ENCODE data around the gene MRPL50. TPM values are rescaled to one million over a fixed set of nuclear protein-coding genes. Genes with fewer than 3 reads are reported as not detected.

MRPL50 gene
- total and polyA plus RNA-seq, 8 donors, result 3.7 to 8.4 (median 6.4) TPM

DNA sequence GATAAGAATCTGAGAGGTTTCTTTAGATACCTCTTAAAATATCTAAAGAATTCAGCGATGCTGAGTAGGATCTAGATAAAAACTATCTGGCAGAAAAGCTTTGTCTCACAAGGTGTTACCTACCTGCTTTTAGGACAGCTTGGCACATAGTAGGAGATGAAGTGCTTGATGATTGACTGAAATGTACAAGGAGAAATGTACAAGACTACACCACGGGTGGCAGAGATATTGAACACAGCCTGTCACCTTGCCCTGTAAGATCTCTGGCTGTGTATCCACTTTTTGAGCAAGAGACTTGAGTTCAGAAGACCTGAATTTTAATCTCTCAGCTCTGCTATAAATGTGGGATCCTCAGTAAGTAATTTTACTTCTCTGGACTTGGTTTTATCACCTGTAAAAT, 21.4 kb upstream of the MRPL50 start:
- FAIRE-seq, result no peak
- H3K4me1 ChIP-seq, result peaks cover 27 to 30% (median 27%) of the 10 kb centered on the region in 3 donors
- H3K27ac ChIP-seq, result no peak overlapping the region
- intact Hi-C loops (cut with DNase I), result no loop called here
- DNase-seq, result no peak
- no peaks in the 10 kb centered on the region for H3K36me3 ChIP-seq
- TF ChIP-seq CTCF (IDR thresholded peaks at IDR 0.05), result no peak
- WGBS, 2 donors, result 74 to 77% methylated on average over 2 of the region's 2 CpGs
- ATAC-seq, result no peak
- H3K4me3 ChIP-seq, result no peak overlapping the region
- no peaks in the 10 kb centered on the region for H3K9me3 ChIP-seq
- no peaks in the 10 kb centered on the region for H3K27me3 ChIP-seq

GRCh38 chr9:101418518-101419430, 20.4 kb upstream of the MRPL50 start:
- WGBS, 2 donors, result 64 to 67% methylated on average over 7 of the region's 7 CpGs
- intact Hi-C loops (cut with DNase I), result no loop called here
- Histone ChIP-seq H3K27me3 (no peaks in the 10 kb centered on the region), H3K36me3 (no peaks in the 10 kb centered on the region), H3K27ac (peak overlapping the region in 2 of 4 donors; percentile 26 to 56), H3K9me3 (no peaks in the 10 kb centered on the region), H3K4me3 (no peak overlapping the region), H3K4me1 (peaks cover 27 to 30% (median 27%) of the 10 kb centered on the region in 3 donors)
- FAIRE-seq (no peak), DNase-seq (no peak), ATAC-seq (peak in 3 of 4 donors; percentile 7 to 39 (median 15))
- no peak for TF ChIP-seq CTCF (IDR thresholded peaks at IDR 0.05)

DNA sequence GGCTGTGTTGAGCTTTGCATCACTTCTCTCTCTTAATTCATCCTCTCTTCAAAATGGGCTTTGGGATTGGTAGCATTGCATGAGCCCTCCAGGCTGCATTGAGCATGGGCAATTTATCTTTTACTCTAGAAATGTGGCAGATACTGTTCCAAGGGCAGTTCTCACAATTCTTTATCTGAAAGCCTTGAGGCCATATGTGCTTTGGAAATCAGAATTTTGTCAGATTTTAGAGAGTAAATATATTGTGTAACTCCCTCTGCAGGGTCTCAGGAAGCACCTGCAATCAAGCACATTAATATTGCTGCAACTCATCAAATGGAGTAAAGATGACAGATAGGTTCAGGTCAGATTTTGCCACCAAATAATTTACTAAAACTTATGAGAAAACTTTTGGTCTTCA, 19.6 kb upstream of the MRPL50 start:
- intact Hi-C loops (cut with DNase I), result no loop called here
- no peak for TF ChIP-seq CTCF (IDR thresholded peaks at IDR 0.05)
- ATAC-seq, result peak; percentile 32 to 75 (median 60)

GRCh38 chr9:101417389-101417788, 19.0 kb upstream of the MRPL50 start:
- FAIRE-seq, result no peak
- intact Hi-C loops (cut with DNase I), result no loop called here
- Histone ChIP-seq H3K36me3 (no peaks in the 10 kb centered on the region), H3K9me3 (no peaks in the 10 kb centered on the region), H3K27me3 (no peaks in the 10 kb centered on the region), H3K4me1 (peaks cover 18 to 28% (median 24%) of the 10 kb centered on the region in 3 donors), H3K4me3 (no peak overlapping the region), H3K27ac (peak overlapping the region in 2 of 4 donors; percentile 26 to 57)
- ATAC-seq, result no peak
- TF ChIP-seq CTCF (IDR thresholded peaks at IDR 0.05), result no peak
- DNase-seq, result no peak

More for the DNA sequence above, 19.6 kb upstream of the MRPL50 start:
- Histone ChIP-seq H3K27ac (peak overlapping the region in 2 of 4 donors; percentile 26 to 57), H3K9me3 (no peaks in the 10 kb centered on the region), H3K4me3 (no peak overlapping the region), H3K36me3 (no peaks in the 10 kb centered on the region), H3K27me3 (no peaks in the 10 kb centered on the region), H3K4me1 (peaks cover 24 to 30% (median 27%) of the 10 kb centered on the region in 3 donors)
- FAIRE-seq (no peak), DNase-seq (no peak)

- no peak overlapping the region for H3K27ac ChIP-seq
- ATAC-seq (peak in 1 of 4 donors; percentile 4), FAIRE-seq (no peak), DNase-seq (no peak)
- H3K4me3 ChIP-seq, result no peak overlapping the region
- H3K9me3 ChIP-seq, result no peaks in the 10 kb centered on the region
- H3K4me1 ChIP-seq, result peaks cover 10 to 13% (median 13%) of the 10 kb centered on the region in 3 donors
- no peaks in the 10 kb centered on the region for H3K27me3 ChIP-seq
- no peak for TF ChIP-seq CTCF (IDR thresholded peaks at IDR 0.05)
- H3K36me3 ChIP-seq, result no peaks in the 10 kb centered on the region
- intact Hi-C loops (cut with DNase I), result no loop called here
These were observed 17.2 kb upstream of the MRPL50 start for GRCh38 chr9:101415578-101415977.
